Esophagus (tissue), 2 donors: Measurements from ENCODE around the gene MACF1. TPM values are rescaled to one million over a fixed set of nuclear protein-coding genes. Genes with fewer than 3 reads are reported as not detected.

Experiments
- H3K27ac ChIP-seq, 2 donors: one replicate each; pipeline ENCODE4 v1.5.1; 2013; ENCODE audit warnings: low read depth in 2 of 2, mild to moderate bottlenecking in 2 of 2, inconsistent platforms in 1 of 2, low read length in 1 of 2, moderate library complexity in 1 of 2
- H3K27me3 ChIP-seq, 2 donors: one replicate each; pipeline ENCODE4 v1.6.1; 2013; ENCODE audit warnings: low read length in 2 of 2, control low read depth in 1 of 2, mild to moderate bottlenecking in 1 of 2; ENCODE audit not compliant: insufficient read depth in 2 of 2, control insufficient read depth in 1 of 2
- H3K36me3 ChIP-seq, 2 donors: one replicate each; pipeline ENCODE4 v1.6.1; 2013; ENCODE audit warnings: low read length in 1 of 2; ENCODE audit not compliant: control insufficient read depth in 2 of 2, insufficient read depth in 2 of 2
- H3K4me1 ChIP-seq, 2 donors: one replicate each; pipeline ENCODE4 v1.6.1; 2013; ENCODE audit warnings: low read length in 1 of 2; ENCODE audit not compliant: control insufficient read depth in 2 of 2, insufficient read depth in 2 of 2
- H3K4me3 ChIP-seq, 2 donors: one replicate each; pipeline ENCODE4 v1.5.1; 2013; ENCODE audit warnings: low read length in 2 of 2, mild to moderate bottlenecking in 2 of 2, low read depth in 1 of 2, moderate library complexity in 1 of 2
- H3K9me3 ChIP-seq, 2 donors: one replicate each; pipeline ENCODE4 v1.6.1; 2013; ENCODE audit warnings: mild to moderate bottlenecking in 2 of 2, low read depth in 1 of 2, low read length in 1 of 2, moderate library complexity in 1 of 2; ENCODE audit not compliant: control insufficient read depth in 2 of 2, insufficient read depth in 1 of 2
- WGBS, 2 donors: extraction: QIAGEN DNeasy Blood & Tissue Kit; methylation state at CpG; one replicate each; pipeline ENCODE4 v1.1.7; 2013; 5-methylcytosine and 5-hydroxymethylcytosine counted together
- polyA plus RNA-seq, 2 donors: library from polyadenylated mRNA; stranded (reverse); fragments of 200-250 nt; gene quantifications; one replicate each; pipeline ENCODE4 v1.2.3, GENCODE V29; 2013
- donor health status: healthy with polysubstance abuse.
- donor health status: Bipolar disorder and iron deficiency.

The MACF1 gene
- polyA plus RNA-seq, 2 donors: 35.2 to 40.1 TPM

DNA sequence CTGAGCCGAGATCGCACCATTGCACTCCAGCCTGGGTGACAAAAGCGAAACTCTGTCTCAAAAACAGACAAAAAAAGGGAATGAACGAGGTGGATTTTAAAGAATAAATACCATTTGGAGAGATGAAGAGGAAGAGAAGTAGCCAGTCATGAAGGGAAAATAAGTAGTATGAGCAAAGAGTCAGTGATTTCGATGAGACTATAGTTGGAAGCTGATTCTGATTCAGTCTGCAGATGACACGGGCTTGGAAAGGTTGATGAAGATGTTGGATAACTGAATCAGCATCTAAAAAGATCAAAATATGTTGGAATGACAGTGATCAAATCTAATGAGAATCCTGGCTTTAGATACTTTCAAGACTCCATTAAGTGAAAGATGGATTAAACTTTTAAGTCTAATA is 23.8 kb downstream of the MACF1 start:
- H3K27ac ChIP-seq: no peak overlapping the region
- peaks cover 0 to 4% of the 10 kb centered on the region in 2 donors for H3K4me1 ChIP-seq
- WGBS, 2 donors: 93 to 94% methylated on average over 6 of the region's 6 CpGs
- H3K4me3 ChIP-seq: no peak overlapping the region
- H3K9me3 ChIP-seq: no peaks in the 10 kb centered on the region
- no peaks in the 10 kb centered on the region for H3K27me3 ChIP-seq
- H3K36me3 ChIP-seq: peaks cover 0 to under 1% of the 10 kb centered on the region in 2 donors

DNA sequence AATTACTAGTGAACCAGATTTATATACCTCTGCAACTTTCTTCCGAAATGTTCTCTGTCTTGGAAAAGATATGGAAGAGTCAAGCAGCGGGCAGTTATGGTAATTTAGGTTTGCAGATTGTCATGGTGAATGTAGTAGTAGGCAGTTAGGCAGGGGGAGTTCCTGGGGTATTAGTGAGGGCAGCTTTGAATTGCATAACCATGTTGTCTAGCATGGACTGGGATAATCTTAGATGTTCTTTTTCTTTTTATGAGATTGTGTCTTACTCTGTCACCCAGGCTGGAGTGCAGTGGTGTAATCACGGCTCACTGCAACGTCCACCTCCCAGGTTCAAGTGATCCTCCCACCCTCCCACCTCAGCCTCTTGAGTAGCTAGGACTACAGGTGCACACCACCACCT is 25.0 kb downstream of the MACF1 start:
- 94 to 97% methylated on average over 4 of the region's 4 CpGs for WGBS, 2 donors
- H3K36me3 ChIP-seq: peaks cover 0 to 2% of the 10 kb centered on the region in 2 donors
- no peak overlapping the region for H3K27ac ChIP-seq
- no peak overlapping the region for H3K4me3 ChIP-seq
- H3K9me3 ChIP-seq: no peaks in the 10 kb centered on the region
- peaks cover 0 to 4% of the 10 kb centered on the region in 2 donors for H3K4me1 ChIP-seq
- no peaks in the 10 kb centered on the region for H3K27me3 ChIP-seq

DNA sequence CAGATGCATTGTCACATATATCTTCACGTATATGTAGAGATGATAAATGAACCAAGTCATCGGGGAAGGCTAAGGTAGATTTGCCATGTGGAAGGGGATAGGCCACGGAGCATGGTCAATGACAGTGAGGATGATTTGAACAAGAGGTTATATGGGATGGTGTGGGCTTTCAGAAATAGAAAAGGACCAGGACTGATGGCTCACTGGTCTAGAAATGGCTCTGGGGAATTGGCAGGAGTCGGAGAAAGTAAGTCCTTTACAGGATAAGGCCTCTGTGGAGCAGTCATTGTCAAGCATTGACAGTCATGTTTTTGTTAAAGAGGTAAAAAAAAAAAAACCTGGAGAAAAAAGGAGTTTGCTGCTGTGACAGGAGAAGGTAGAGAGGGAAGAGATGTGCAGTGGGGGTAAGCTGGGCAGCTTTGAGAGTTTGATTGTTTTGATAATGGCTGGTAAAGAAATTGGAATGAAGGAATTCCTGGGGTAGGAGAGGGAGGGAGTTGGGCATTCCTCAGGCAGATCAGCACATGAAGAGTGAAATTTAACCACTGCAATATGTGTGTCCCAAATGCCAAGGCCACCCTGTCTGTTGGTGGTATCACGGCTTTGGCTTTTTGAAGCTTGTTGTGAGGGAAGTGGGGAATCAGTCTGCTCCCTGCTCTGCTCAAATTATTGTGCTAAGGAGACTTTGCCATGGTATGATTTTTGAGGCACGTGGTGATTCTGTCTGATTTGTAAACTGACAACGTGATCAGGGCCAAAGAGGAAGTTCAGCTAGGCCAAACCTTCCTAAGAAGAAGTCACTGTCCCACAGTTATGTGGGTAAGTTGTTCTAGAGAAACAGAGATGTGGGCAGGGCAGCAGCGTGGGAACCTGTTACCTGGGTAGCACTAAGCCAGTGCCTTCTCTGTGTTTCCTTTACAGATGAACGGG is 26.0 kb downstream of the MACF1 start:
- H3K27ac ChIP-seq: peak overlapping the region in 1 of 2 donors; percentile 13
- 65 to 72% methylated on average over 9 of the region's 9 CpGs for WGBS, 2 donors

DNA sequence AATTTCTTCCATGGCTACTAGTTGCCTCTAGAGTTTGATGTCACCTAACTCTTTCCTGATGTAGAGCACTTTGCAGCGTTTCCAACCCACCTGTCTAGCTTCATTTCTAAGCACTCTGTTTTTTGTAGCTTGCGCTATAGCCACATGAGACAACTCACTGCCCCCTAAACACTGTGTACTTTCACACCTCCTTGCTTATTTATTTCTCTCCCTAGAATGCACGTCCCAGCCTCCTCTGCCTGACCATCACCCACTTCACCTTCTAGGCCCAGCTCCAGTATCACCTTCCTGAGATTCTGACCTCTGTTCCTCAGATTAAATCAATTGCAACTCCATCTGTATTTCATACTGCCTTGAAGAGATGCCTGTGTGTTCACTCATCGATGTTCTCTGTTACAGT is 32.5 kb downstream of the MACF1 start:
- peaks cover 0 to 4% of the 10 kb centered on the region in 2 donors for H3K36me3 ChIP-seq
- no peaks in the 10 kb centered on the region for H3K9me3 ChIP-seq
- H3K27me3 ChIP-seq: no peaks in the 10 kb centered on the region
- no peak overlapping the region for H3K27ac ChIP-seq
- no peak overlapping the region for H3K4me3 ChIP-seq
- 89 to 91% methylated on average over 4 of the region's 4 CpGs for WGBS, 2 donors
- H3K4me1 ChIP-seq: no peaks in the 10 kb centered on the region

More for the DNA sequence above, 26.0 kb downstream of the MACF1 start:
- H3K9me3 ChIP-seq: no peaks in the 10 kb centered on the region
- H3K36me3 ChIP-seq: peaks cover 0 to 2% of the 10 kb centered on the region in 2 donors
- H3K4me1 ChIP-seq: peaks cover 0 to 4% of the 10 kb centered on the region in 2 donors
- H3K4me3 ChIP-seq: no peak overlapping the region
- no peaks in the 10 kb centered on the region for H3K27me3 ChIP-seq

DNA sequence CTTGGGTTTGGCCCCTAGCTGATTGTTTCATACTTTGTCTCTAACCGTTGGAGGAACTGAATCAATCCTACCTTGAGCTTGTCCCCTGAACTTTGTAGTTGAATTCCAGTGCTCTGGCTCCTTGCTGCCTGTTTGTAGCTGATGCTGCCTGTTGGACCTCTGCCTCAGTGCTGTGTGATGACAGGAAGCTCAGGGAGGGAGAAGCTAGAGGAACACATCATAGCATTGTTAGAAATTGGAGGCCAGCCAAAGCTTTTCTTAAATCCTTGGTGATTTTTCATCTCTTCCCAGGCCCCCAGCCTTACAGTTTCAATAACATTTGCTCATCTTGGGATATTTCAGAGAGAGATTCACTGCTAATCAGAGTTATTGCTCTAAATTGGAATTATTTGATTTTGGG is 34.0 kb downstream of the MACF1 start:
- WGBS, 2 donors: 40 to 55% methylated on average over 1 of the region's 1 CpG
- H3K27me3 ChIP-seq: no peaks in the 10 kb centered on the region
- no peak overlapping the region for H3K27ac ChIP-seq

DNA sequence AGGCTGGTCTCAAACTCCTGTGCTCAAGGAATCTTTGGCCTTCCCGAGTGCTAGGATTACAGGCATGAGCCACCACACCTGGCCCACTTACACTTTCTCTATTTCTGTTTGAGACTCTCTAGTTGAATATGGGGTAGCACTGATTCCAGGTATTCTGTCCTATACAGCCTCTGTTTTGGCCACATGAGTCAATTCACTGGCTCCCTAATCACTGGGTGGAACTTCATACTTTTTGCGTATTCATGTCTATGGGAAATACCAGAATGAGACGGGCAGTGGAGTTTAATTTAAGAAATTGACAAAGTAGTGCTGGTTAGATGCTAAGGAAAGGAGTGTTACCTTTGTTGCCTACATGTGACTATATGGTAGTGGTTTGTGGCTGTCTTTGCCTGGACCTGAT is 35.5 kb downstream of the MACF1 start:
- Histone ChIP-seq H3K36me3 (peaks cover 0 to 2% of the 10 kb centered on the region in 2 donors), H3K27ac (no peak overlapping the region), H3K27me3 (no peaks in the 10 kb centered on the region), H3K9me3 (no peaks in the 10 kb centered on the region), H3K4me1 (no peaks in the 10 kb centered on the region), H3K4me3 (no peak overlapping the region)
- 90 to 91% methylated on average over 3 of the region's 3 CpGs for WGBS, 2 donors

More for the DNA sequence above, 34.0 kb downstream of the MACF1 start:
- H3K4me3 ChIP-seq: no peak overlapping the region
- peaks cover 0 to 2% of the 10 kb centered on the region in 2 donors for H3K36me3 ChIP-seq
- no peaks in the 10 kb centered on the region for H3K9me3 ChIP-seq
- no peaks in the 10 kb centered on the region for H3K4me1 ChIP-seq

DNA sequence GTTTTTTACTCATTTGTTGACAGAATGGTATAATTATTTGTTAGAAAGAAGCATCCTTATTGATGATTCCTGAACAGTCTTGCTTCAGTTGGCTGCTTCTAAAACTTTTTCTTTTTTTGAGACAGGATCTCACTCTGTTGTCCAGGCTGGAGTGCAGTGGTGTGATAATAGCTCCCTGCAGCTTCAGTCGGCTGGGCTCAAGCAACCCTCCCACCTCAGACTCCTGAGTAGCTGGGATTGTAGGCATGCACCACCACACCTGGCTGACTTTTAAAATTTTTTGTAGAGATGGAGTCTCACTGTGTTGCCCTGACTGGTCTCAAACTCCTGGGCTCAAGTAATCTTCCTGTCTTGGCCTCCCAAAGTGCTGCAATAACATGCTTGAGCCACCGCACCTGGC is 38.8 kb downstream of the MACF1 start:
- 88 to 95% methylated on average over 2 of the region's 2 CpGs for WGBS, 2 donors
- H3K4me1 ChIP-seq: no peaks in the 10 kb centered on the region
- no peaks in the 10 kb centered on the region for H3K27me3 ChIP-seq
- no peak overlapping the region for H3K4me3 ChIP-seq
- no peaks in the 10 kb centered on the region for H3K36me3 ChIP-seq
- H3K9me3 ChIP-seq: no peaks in the 10 kb centered on the region
- no peak overlapping the region for H3K27ac ChIP-seq

DNA sequence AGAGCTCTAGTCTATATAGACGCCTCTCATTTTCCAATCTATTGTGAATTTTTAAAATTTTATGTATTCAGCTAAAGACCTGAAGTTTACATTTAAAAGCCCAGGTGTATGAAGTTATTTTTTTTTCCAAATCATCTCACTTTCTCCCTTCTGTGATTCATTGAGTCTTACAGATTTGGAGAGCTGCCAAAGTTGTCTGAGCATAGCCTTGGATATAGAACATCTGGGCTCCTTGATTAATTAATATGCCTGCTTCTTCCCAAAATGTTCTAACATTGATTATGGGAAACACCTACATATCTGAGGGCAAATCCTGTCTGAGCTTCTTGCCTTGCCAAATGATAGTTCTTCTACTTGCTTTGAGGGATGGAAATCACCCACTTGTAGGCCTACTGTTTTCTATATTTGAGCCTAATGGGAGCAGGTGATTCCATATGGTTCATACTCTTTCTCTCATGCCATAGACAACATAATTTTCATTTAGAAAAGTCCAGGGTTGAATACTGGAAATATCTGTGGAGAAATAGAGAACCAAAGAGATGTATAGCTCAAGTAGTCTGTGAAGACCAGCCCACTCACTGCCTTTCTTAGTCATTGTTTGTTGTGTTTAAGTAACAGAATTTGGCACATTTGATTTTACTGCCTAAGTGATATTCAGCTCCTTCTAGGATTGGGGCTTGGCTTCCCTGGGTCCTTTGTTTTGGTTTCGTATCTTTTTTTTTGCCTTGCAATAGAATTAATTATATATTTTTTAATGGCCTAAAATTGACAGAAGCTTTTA is 46.2 kb downstream of the MACF1 start:
- H3K9me3 ChIP-seq: no peaks in the 10 kb centered on the region

DNA sequence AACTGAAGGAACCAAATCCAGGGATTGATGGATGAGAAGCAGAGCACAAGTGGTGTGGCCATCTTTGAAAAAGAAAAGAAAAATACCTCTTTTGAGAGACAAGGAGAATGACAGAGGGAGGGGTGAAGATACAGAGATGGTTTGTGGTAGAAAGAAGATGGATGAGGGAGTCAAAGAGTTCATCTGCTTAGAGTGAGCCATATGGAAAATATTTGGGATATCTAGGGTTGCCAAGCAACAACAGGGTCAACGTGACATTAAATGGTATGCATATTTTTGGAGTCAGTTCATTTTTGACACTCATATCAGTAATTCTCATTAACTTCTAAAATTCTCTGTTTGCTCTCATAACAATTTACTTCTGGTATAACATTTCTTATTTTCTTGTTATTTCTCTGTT is 50.7 kb downstream of the MACF1 start:
- peaks cover 0 to 6% of the 10 kb centered on the region in 2 donors for H3K36me3 ChIP-seq
- H3K27me3 ChIP-seq: no peaks in the 10 kb centered on the region
- H3K4me1 ChIP-seq: no peaks in the 10 kb centered on the region
- H3K9me3 ChIP-seq: no peaks in the 10 kb centered on the region
- no peak overlapping the region for H3K4me3 ChIP-seq
- H3K27ac ChIP-seq: no peak overlapping the region
- 25 to 42% methylated on average over 1 of the region's 1 CpG for WGBS, 2 donors

More for the DNA sequence above, 46.2 kb downstream of the MACF1 start:
- WGBS, 2 donors: 80 to 90% methylated on average over 2 of the region's 2 CpGs
- H3K36me3 ChIP-seq: no peaks in the 10 kb centered on the region
- H3K4me1 ChIP-seq: no peaks in the 10 kb centered on the region
- H3K4me3 ChIP-seq: no peak overlapping the region
- no peaks in the 10 kb centered on the region for H3K27me3 ChIP-seq
- no peak overlapping the region for H3K27ac ChIP-seq
